Astrocyte (in vitro differentiated cells and primary cell): Measurements from ENCODE around the gene C11orf91. TPM values are rescaled to one million over a fixed set of nuclear protein-coding genes. Genes with fewer than 3 reads are reported as not detected.

ENCODE experiments used
- DNase-seq: peaks from one replicate; pipeline ENCODE4 v3.0.0-alpha.2; 2010; ENCODE audit warnings: low read depth
- FAIRE-seq: peaks from 2 replicates; lab custom pipeline; 2011; peaks lifted over from hg19 to GRCh38; lab: Jason Lieb, UNC
- H2AFZ ChIP-seq: 2 replicates; pipeline ENCODE4 v1.6.0; 2012; ENCODE audit warnings: low read depth, low read length, inconsistent platforms
- H3K27ac ChIP-seq: 2 replicates; pipeline ENCODE4 v1.5.1; 2011; ENCODE audit warnings: low read depth, low read length, inconsistent platforms
- H3K27me3 ChIP-seq: 2 replicates; pipeline ENCODE4 v1.6.0; 2011; ENCODE audit warnings: low read length, inconsistent platforms; ENCODE audit not compliant: insufficient read depth
- H3K36me3 ChIP-seq: 2 replicates; pipeline ENCODE4 v1.5.1; 2011; ENCODE audit warnings: low read length, inconsistent platforms; ENCODE audit not compliant: insufficient read depth
- H3K4me1 ChIP-seq: 2 replicates; pipeline ENCODE4 v1.5.1; 2011; ENCODE audit warnings: low read length, inconsistent platforms; ENCODE audit not compliant: insufficient read depth
- H3K4me2 ChIP-seq: 2 replicates; pipeline ENCODE4 v1.6.0; 2012; ENCODE audit warnings: low read length, inconsistent platforms
- H3K4me3 ChIP-seq: 2 replicates; pipeline ENCODE4 v1.5.1; 2011; ENCODE audit warnings: low read depth, mild to moderate bottlenecking, low read length, inconsistent platforms; ENCODE audit not compliant: insufficient read depth
- H3K79me2 ChIP-seq: 2 replicates; pipeline ENCODE4 v1.6.0; 2012; ENCODE audit warnings: mild to moderate bottlenecking, low read length, inconsistent platforms; ENCODE audit not compliant: insufficient read depth
- H3K9ac ChIP-seq: 2 replicates; pipeline ENCODE4 v1.6.0; 2012; ENCODE audit warnings: mild to moderate bottlenecking, low read length, inconsistent platforms
- H3K9me3 ChIP-seq: 2 replicates; pipeline ENCODE4 v1.5.1; 2012; ENCODE audit warnings: low read depth, mild to moderate bottlenecking, low read length, inconsistent platforms; ENCODE audit not compliant: insufficient read depth
- H4K20me1 ChIP-seq: 2 replicates; pipeline ENCODE4 v1.6.0; 2012; ENCODE audit warnings: low read length, inconsistent platforms; ENCODE audit not compliant: insufficient read depth
- H3K27ac Mint-ChIP-seq: one replicate; pipeline ENCODE4 v1.8.0; 2021; ENCODE audit warnings: mild to moderate bottlenecking, mixed read lengths; ENCODE audit not compliant: unreplicated experiment
- H3K27me3 Mint-ChIP-seq: one replicate; pipeline ENCODE4 v1.8.0; 2021; ENCODE audit warnings: low read depth, mixed read lengths; ENCODE audit not compliant: unreplicated experiment
- H3K36me3 Mint-ChIP-seq: one replicate; pipeline ENCODE4 v1.8.0; 2021; ENCODE audit warnings: low read depth, mixed read lengths; ENCODE audit not compliant: unreplicated experiment
- H3K4me1 Mint-ChIP-seq: one replicate; pipeline ENCODE4 v1.8.0; 2021; ENCODE audit warnings: low read depth, mixed read lengths; ENCODE audit not compliant: unreplicated experiment
- H3K4me3 Mint-ChIP-seq: one replicate; pipeline ENCODE4 v1.8.0; 2021; ENCODE audit warnings: mild to moderate bottlenecking, moderate library complexity, mixed read lengths; ENCODE audit not compliant: unreplicated experiment
- H3K9me3 Mint-ChIP-seq: one replicate; pipeline ENCODE4 v1.8.0; 2021; ENCODE audit warnings: mild to moderate bottlenecking, mixed read lengths; ENCODE audit not compliant: unreplicated experiment
- EZH2 ChIP-seq: IDR thresholded peaks from 2 replicates; pipeline ENCODE4 v1.6.1; 2012; ENCODE audit warnings: mild to moderate bottlenecking, low read length, inconsistent platforms; ENCODE audit not compliant: insufficient read depth
- total RNA-seq: library from RNA; stranded (reverse); gene quantifications from 2 replicates; pipeline ENCODE4 v1.2.1, GENCODE V29; 2021
- TF ChIP-seq, protein P1 (sequence below): IDR thresholded peaks from 2 replicates; pipeline ENCODE4 v1.5.1; 2011; ENCODE audit warnings: low read depth, mild to moderate bottlenecking, inconsistent platforms, low read length, moderate library complexity; ENCODE audit not compliant: insufficient read depth

C11orf91 gene
- total RNA-seq, 1 donor from 2014 or later: not detected

DNA sequence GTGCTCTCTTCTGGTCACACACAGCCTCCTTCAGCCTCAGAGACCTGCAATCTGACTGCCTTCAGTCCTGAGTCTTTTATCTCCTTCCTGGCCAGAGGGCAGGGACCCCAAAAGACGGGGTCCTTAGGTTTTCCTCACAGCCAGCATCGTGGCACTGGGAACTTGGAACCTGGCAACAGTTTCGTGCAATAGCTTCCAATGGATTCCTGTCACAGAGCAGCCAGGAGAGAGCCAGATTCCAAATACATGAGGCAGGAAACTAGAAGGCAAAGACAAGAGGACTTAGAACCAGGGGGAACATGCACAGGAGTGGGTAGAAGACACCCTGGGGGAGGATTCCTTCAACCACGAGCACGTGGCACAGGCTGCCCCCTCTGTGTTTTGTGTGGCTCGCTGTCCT is 48.6 kb downstream of the C11orf91 start:
- Histone ChIP-seq H3K27ac (no peak overlapping the region), H3K27me3 (no peaks in the 10 kb centered on the region), H3K4me2 (no peak overlapping the region), H3K79me2 (no peaks in the 10 kb centered on the region), H3K9ac (no peak overlapping the region), H3K4me3 (no peak overlapping the region), H3K4me1 (peaks cover 8% of the 10 kb centered on the region), H2AFZ (no peak overlapping the region), H3K36me3 (no peaks in the 10 kb centered on the region), H4K20me1 (no peaks in the 10 kb centered on the region), H3K9me3 (no peaks in the 10 kb centered on the region)
- H3K36me3 Mint-ChIP-seq: peaks cover 5% of the 10 kb centered on the region
- peaks cover 2% of the 10 kb centered on the region for H3K27me3 Mint-ChIP-seq
- peaks cover 2% of the 10 kb centered on the region for H3K9me3 Mint-ChIP-seq
- H3K27ac Mint-ChIP-seq: no peak overlapping the region
- no peak overlapping the region for H3K4me3 Mint-ChIP-seq
- DNase-seq (no peak), FAIRE-seq (no peak)
- TF ChIP-seq, protein P1, sequence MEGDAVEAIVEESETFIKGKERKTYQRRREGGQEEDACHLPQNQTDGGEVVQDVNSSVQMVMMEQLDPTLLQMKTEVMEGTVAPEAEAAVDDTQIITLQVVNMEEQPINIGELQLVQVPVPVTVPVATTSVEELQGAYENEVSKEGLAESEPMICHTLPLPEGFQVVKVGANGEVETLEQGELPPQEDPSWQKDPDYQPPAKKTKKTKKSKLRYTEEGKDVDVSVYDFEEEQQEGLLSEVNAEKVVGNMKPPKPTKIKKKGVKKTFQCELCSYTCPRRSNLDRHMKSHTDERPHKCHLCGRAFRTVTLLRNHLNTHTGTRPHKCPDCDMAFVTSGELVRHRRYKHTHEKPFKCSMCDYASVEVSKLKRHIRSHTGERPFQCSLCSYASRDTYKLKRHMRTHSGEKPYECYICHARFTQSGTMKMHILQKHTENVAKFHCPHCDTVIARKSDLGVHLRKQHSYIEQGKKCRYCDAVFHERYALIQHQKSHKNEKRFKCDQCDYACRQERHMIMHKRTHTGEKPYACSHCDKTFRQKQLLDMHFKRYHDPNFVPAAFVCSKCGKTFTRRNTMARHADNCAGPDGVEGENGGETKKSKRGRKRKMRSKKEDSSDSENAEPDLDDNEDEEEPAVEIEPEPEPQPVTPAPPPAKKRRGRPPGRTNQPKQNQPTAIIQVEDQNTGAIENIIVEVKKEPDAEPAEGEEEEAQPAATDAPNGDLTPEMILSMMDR: no peak
- TF ChIP-seq EZH2: no peak
- H3K4me1 Mint-ChIP-seq: no peaks in the 10 kb centered on the region

DNA sequence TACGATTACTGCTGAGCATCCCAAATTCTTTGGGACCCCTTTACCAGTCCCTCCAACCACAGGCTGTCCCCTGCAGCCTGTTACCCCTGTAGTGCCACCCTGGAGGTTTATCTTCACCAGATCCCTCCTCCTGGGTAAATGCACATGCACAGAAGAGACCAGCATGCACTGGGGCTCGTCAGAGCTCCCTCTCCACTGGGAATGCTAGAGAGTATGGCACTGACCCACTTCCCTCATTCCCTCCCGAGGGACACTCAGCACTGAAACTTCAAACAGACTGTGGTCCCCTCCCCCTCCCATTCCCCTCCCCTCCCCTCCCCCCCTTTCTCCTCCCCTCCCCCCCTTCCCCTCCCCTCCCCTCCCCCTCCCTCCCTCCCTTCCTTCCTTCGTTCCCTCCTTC is 49.1 kb downstream of the C11orf91 start:
- peaks cover 5% of the 10 kb centered on the region for H3K36me3 Mint-ChIP-seq
- H3K4me2 ChIP-seq: no peak overlapping the region
- no peak overlapping the region for H3K27ac ChIP-seq
- no peaks in the 10 kb centered on the region for H3K79me2 ChIP-seq
- H3K4me1 ChIP-seq: peaks cover 8% of the 10 kb centered on the region
- FAIRE-seq: no peak
- no peak for TF ChIP-seq EZH2
- TF ChIP-seq, protein P1: no peak
- peaks cover 2% of the 10 kb centered on the region for H3K27me3 Mint-ChIP-seq
- no peaks in the 10 kb centered on the region for H3K9me3 ChIP-seq
- peaks cover 2% of the 10 kb centered on the region for H3K9me3 Mint-ChIP-seq
- H3K9ac ChIP-seq: no peak overlapping the region
- H3K36me3 ChIP-seq: peaks cover under 1% of the 10 kb centered on the region
- H2AFZ ChIP-seq: no peak overlapping the region
- no peak for DNase-seq
- no peaks in the 10 kb centered on the region for H4K20me1 ChIP-seq
- no peak overlapping the region for H3K27ac Mint-ChIP-seq
- no peak overlapping the region for H3K4me3 ChIP-seq
- no peaks in the 10 kb centered on the region for H3K4me1 Mint-ChIP-seq
- H3K4me3 Mint-ChIP-seq: no peak overlapping the region
- no peaks in the 10 kb centered on the region for H3K27me3 ChIP-seq

DNA sequence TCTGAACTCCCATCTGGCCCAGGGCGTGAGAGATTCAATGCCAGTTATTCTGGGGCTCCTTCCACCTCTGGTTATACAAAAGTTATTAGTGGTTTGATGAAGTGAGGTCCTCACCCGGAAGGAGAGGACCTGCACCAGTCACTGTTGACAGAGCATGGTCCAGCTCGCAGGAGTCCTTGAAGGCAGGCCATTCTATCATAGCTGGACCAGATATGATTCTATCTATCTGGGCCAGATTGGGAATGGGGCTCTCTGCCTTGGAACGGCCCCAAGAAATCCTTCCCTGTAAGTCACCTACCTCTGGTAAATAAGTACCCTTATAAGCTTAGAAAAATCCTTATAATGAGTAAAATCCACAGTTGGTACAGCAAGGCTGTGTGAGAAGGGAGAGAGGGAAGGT is 50.7 kb downstream of the C11orf91 start:
- H3K4me2 ChIP-seq: no peak overlapping the region
- H3K27me3 ChIP-seq: no peaks in the 10 kb centered on the region
- TF ChIP-seq, protein P1: no peak
- no peak for TF ChIP-seq EZH2
- H3K79me2 ChIP-seq: no peaks in the 10 kb centered on the region
- H3K9me3 ChIP-seq: no peaks in the 10 kb centered on the region
- no peaks in the 10 kb centered on the region for H4K20me1 ChIP-seq
- DNase-seq: no peak
- FAIRE-seq: no peak
- H2AFZ ChIP-seq: no peak overlapping the region
- no peak overlapping the region for H3K4me3 ChIP-seq
- H3K9ac ChIP-seq: no peak overlapping the region
- H3K27ac Mint-ChIP-seq: no peak overlapping the region
- H3K36me3 ChIP-seq: peaks cover 8% of the 10 kb centered on the region
- peaks cover 2% of the 10 kb centered on the region for H3K9me3 Mint-ChIP-seq
- no peaks in the 10 kb centered on the region for H3K4me1 Mint-ChIP-seq
- H3K4me3 Mint-ChIP-seq: no peak overlapping the region
- peaks cover 8% of the 10 kb centered on the region for H3K4me1 ChIP-seq
- H3K36me3 Mint-ChIP-seq: peaks cover 3% of the 10 kb centered on the region
- no peak overlapping the region for H3K27ac ChIP-seq
- peaks cover 2% of the 10 kb centered on the region for H3K27me3 Mint-ChIP-seq

Other genes with a start within 250 kb of the C11orf91 start
- 587 and 662 TPM in 2 replicates for gene CD59, start 35.6 kb upstream of the C11orf91 start, total RNA-seq
- 23.5 and 25.2 TPM in 2 replicates for gene FBXO3, start 73.7 kb upstream of the C11orf91 start, total RNA-seq
- gene LMO2, start 191.2 kb upstream of the C11orf91 start, total RNA-seq: 0.67 and 1.8 TPM in 2 replicates